HG03175 (cell line): Measurements from ENCODE around the gene MED29.

Source experiments
- ATAC-seq: cut with Tn5 transposase; IDR thresholded peaks from one replicate; pipeline ENCODE4 v1.9.1; 2021; ENCODE audit warnings: mild to moderate bottlenecking, moderate library complexity; ENCODE audit not compliant: unreplicated experiment

MED29 gene, protein sequence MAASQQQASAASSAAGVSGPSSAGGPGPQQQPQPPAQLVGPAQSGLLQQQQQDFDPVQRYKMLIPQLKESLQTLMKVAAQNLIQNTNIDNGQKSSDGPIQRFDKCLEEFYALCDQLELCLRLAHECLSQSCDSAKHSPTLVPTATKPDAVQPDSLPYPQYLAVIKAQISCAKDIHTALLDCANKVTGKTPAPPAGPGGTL

GRCh38 chr19:39390751-39391437 is at the start of gene MED29, which contains the start of gene PAF1:
Gene MED29 (plus strand): TSS chr19:39391378. CDS start chr19:39391423, 45 bp downstream.
Gene PAF1 (minus strand): TSS chr19:39391106. CDS start chr19:39390864, 242 bp downstream.
- ATAC-seq: peak; percentile 94

GRCh38 chr19:39341719-39342604 is 49.2 kb upstream of the MED29 start, which contains the start of gene SAMD4B:
Gene SAMD4B (plus strand): TSS chr19:39342421. CDS start chr19:39356894, 14,473 bp downstream.
- ATAC-seq: peak; percentile 89

- no peak for ATAC-seq
Measured at GRCh38 chr19:39342647-39343305, 48.4 kb upstream of the MED29 start.

- no peak for ATAC-seq
Measured at GRCh38 chr19:39345956-39346355, 45.2 kb upstream of the MED29 start.

- no peak for ATAC-seq
Measured at GRCh38 chr19:39347332-39348164, 43.6 kb upstream of the MED29 start.

GRCh38 chr19:39349326-39349725 is 41.9 kb upstream of the MED29 start:
- no peak for ATAC-seq

- no peak for ATAC-seq
Measured at GRCh38 chr19:39350156-39350555, 41.0 kb upstream of the MED29 start.

DNA sequence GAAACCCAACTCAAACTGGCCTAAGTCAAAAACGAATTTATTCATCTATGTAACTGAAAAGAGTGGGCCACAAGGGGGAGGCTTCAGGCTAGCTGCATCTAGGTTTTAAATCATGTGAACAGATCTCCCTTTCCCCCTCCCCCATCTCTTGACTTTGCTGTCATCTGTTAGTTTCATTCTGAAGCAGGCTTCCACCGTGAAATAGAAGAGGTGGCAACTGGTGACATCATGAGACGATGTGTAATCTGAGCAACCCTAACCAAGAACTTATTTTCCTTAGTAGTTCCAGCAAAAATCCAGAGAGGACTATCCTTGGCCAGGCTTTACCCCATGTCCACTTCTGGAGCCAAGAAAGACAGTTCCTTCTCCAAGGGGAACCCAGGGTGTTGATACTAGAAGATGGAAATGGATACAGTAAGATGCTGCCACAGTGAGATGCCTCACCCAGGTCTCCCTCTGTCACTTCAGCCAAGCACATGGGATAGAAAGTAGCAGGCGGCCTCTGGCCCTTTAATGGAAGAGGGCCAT is 39.6 kb upstream of the MED29 start:
- ATAC-seq: no peak

DNA sequence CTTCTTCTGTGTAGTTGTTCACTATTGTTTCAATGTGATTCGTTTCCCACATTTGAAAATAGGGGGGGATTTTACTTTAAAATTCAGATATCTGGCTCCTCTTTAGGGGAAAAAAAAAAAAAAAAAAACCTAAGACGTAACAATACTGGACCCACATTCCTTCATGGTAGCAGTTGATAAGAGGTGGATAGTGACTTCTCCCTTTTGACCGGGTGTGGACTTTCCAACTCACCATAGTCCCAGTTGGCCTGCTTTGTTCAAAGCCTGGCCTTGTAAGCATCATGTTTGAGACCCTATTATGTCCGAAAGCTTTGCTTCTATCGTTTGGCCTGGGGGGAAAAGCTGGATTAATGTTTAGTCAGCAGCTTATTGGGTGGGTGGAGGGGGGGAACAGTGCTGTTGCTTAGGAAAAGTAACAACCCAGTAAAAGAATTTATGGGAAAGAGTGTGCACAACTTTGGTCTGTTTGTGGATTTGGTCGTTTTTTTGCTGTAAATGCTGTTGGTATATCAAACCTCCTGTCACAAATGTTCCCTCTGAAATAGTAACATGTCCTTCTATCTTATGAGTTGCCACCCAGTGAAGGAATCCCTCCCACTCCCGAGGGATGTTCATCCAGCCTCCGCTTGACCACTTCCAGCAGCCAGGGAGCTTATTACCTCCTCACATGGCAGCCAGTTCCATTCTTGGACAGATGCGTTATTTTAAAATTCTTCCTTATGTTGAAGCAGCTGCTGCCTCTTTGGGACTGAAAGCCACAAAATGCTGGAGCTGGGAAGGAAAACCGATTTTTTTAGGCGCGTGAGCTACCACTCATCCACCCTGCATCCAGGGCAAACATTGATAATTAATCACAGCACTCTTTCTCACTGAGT is 38.6 kb upstream of the MED29 start:
- ATAC-seq: no peak

DNA sequence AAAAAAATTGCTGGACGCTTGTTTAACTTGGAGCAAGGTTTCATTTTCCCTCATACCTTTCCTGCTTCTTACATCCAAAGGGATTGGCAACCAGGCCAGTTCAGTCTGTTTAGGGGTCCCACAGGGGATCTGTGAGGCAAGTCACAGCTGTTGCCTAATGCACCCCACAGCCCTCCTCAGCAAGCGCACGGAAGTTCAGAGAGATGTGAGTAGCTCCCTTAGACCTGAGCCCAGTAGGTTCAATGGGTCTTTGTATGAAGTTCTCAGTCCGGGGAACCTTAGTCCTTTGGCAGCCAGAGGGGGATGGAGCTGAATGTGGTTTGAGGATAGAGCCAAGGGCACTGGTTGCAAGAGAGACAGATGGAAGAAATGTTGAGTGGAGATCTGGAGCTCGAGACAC is 35.9 kb upstream of the MED29 start:
- ATAC-seq: no peak

DNA sequence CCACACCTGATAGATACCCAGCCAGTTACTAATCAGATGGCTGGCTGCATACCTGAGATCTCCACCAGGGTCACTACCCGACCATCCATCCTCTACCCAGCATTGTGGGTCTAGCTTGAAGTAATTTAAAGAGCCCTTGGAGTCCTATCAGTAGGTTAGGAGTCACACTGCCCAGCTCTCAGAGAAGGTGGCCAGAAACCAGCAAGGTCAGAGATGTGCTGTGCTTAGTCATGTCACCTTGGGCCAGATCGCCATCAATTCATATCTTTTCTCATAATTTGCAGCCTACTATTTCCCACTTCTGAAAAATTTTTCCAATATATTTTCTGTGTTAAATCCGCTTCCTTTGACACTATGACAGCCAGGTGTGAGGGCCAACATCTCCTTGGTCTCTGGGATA is 35.1 kb upstream of the MED29 start:
- no peak for ATAC-seq

DNA sequence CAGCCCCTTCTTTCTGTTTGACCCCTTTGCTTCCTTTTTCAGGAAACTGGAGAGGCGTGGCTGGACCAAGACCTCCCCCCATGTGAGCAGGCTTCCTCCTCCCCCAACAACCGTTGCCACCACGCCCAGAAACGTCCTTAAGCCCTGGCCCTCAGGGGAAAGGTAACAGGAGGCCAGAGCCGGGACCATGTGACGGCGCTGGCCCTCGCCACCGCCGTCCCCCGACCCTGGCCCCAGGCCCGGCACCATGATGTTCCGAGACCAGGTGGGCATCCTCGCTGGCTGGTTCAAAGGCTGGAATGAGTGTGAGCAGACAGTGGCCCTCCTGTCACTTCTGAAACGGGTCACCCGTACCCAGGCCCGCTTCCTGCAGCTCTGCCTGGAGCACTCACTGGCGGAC is 34.5 kb upstream of the MED29 start:
- no peak for ATAC-seq

DNA sequence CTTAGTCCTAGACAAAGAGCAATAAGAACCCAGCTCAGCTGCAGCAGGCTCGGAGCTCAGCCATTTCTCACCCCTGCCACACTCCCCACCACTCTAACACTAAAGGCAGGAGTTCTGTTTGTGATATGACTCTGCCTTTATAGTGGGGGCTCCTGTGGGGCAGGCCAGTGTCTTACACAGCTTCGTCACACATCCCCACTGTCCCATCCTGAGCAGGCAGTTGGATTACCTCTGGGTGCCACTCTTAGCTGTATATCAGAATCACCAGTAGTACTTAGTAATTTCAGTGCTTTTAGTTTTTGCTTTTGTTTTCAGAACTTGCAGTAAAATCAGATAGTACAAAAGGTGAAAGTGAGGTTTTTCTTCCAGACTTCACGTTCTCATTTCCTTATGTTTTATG is 32.2 kb upstream of the MED29 start:
- ATAC-seq: no peak

DNA sequence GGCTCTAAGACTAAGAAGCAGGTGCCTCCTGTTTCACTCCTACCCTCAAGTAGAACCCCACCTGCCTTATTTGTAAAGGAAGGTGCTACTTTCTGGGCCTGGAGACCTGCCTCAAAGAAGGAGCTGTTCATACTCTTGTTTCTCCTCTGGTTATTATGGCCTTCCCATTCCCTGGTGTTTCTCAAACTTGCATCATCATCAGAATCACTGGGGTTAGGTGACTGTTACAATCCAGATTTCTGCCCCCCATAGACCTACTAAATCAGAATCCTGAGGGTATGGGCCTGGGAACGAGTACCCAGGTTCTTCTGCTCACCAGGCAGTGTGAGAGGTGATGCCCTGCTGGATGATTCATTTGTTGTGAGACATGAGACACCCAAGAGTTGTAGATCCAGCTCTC is 30.6 kb upstream of the MED29 start:
- ATAC-seq: no peak

- no peak for ATAC-seq
Measured at GRCh38 chr19:39362682-39363657, 28.2 kb upstream of the MED29 start.

DNA sequence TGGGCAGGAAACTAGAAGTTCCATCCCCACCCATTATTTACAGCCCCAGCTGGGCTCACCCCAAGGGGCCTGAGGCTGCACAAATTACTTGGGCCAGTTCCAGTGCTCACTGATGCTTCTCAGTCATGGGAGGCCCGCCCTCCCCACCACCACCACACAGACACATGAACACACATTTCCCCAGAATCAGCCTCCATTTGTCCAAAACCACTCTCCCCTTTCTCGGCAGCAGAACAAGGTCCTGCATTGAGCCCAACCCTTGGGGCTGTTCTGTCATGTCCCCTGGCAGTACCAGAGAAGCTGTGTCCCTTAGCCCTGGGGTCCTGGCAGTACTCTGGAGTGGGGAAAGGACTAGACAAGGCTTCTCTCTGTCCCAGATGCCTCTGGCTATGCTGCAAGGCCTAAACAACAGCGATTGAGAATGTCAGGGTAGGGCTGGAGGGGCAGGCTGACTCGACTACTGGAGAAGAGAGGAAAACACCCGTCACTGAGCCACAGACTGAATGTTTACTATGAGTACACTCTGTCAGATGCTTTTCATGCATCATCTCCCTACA is 27.2 kb upstream of the MED29 start:
- no peak for ATAC-seq

DNA sequence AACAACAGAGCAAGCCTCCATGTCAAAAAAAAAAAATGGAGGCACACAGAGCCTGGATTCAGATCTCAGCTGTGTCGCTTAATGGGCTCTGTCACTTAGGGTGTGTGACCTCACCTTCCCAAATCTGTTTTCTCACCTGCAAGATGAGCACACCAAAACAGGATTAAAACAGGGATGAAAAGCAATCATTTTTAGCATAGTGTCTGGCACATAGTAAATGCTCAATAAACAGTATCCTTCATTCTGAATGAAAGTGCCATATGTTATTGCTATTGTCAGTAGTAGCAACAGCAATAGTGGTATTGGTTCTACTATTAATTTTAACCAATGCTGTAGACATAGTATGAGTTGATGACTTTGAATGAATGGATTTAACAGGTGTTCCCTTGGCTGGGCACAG is 25.6 kb upstream of the MED29 start:
- no peak for ATAC-seq
